ENCODE data around the gene ORMDL3.

DNA sequence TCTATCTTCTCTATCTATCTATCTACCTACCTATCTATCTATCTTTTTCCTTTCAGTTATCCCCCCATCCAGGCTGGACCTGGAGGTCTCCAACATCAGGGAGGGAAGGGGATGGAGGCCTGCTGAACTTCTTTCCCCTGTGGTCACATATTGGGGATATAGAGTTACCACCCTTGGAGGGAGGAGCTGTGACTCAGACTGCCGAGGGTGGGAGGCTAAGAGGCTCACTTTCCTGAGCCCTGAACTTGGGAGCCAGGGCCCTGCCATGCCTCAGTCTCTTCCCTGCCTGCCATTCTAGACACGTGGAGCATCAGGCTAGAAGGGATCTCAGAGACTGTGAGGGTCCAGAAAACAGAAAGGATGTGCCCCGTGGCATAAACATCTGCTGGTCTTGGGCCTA lies 8.5 kb upstream of the ORMDL3 start:
- TF ChIP-seq, protein P1, sequence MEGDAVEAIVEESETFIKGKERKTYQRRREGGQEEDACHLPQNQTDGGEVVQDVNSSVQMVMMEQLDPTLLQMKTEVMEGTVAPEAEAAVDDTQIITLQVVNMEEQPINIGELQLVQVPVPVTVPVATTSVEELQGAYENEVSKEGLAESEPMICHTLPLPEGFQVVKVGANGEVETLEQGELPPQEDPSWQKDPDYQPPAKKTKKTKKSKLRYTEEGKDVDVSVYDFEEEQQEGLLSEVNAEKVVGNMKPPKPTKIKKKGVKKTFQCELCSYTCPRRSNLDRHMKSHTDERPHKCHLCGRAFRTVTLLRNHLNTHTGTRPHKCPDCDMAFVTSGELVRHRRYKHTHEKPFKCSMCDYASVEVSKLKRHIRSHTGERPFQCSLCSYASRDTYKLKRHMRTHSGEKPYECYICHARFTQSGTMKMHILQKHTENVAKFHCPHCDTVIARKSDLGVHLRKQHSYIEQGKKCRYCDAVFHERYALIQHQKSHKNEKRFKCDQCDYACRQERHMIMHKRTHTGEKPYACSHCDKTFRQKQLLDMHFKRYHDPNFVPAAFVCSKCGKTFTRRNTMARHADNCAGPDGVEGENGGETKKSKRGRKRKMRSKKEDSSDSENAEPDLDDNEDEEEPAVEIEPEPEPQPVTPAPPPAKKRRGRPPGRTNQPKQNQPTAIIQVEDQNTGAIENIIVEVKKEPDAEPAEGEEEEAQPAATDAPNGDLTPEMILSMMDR (conservative IDR thresholded peaks at IDR 0.05; ENCODE audit: low read length) = no peak
- no peak for TF ChIP-seq EZH2phosphoT487 (IDR thresholded peaks at IDR 0.05; ENCODE audit: borderline replicate concordance, low read depth, low read length)
